Measurements from ENCODE around the gene PSMB2.

PSMB2 gene

GRCh38 chr1:35644204-35644603 is 2.9 kb upstream of the PSMB2 start:
- DNase-seq (ENCODE audit: low read depth in 1 of 2, low spot score in 1 of 2) = no peak

- DNase-seq (ENCODE audit: low read depth in 1 of 2, low spot score in 1 of 2) = no peak
Measured at GRCh38 chr1:35642471-35642955, 1.2 kb upstream of the PSMB2 start.

DNA sequence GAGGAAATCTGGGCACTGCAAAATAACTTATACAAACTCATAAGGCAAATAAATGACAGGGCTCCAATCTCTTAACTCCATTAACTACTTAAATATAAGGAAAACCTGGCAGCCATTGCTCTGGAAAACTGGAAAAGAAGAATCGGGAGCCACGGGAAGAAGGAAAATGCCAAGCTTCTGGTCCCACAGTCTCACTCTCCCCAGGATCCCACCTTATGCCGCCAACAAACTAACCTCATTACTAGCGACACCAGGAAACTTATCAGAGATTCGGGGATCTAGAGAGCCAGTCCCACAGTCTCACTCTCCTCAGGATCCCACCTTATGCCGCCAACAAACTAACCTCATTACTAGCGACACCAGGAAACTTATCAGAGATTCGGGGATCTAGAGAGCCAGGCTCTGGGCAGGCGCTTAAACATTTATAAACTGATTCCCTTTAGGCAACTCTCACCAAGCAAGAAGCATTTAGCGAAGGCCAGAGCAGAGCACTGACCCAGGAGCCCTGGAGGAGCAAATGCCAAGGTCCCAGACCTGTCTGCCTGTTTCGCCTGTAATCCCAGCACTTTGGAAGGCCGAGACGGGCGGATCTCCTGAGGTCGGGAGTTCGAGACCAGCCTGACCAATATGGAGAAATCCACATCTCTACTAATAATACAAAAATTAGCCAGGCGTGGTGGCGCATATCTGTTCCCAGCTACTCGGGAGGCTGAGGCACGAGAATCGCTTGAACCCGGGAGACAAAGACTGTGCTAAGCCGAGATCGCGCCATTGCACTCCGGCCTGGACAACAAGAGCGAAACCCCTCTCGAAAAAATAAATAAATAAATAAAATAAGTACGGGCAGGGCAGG is 720 bp downstream of the PSMB2 start:
- DNase-seq (ENCODE audit: low read depth in 1 of 2, low spot score in 1 of 2) = no peak

DNA sequence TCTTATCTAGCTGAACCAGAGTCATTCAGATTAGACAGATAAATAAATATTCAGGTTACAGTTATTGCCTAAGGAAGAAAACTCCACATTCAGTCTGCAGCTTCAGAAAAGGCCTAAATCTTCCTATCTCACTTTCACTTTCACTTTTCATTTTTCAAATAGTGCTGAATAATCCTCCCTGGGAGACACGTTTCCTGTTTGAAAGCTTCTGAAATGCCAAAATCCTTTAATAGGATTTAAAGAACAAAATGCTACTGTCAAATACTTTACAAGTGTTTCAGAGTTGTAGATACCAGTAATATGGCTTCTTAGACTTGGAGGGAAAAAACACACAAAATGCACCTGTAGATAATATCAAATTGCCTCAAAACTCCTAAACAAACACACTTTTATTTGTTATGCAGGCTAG is 3.9 kb downstream of the PSMB2 start:
- no peak for DNase-seq (ENCODE audit: low read depth in 1 of 2, low spot score in 1 of 2)

DNA sequence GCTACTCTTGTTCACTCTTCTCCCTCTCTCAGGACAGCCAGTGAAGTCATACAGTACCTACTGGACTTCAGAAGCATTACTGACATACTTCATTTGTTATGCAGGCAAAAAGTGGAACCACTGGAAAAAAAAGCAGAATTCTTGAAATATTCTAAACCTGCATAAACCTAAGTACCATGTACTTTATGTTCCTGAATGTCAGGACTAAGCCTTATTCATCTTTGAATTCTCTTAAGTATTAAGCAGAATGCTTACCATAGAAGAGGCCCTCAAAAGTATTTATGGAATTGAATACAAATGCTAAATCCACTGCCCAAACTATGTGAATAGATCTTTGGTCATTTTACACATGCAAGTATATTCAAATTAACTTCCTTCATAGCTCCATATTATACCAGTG is 7.8 kb downstream of the PSMB2 start:
- DNase-seq (ENCODE audit: low read depth in 1 of 2, low spot score in 1 of 2) = no peak

GRCh38 chr1:35631396-35631795 is 9.9 kb downstream of the PSMB2 start:
- no peak for DNase-seq (ENCODE audit: low read depth in 1 of 2, low spot score in 1 of 2)

DNA sequence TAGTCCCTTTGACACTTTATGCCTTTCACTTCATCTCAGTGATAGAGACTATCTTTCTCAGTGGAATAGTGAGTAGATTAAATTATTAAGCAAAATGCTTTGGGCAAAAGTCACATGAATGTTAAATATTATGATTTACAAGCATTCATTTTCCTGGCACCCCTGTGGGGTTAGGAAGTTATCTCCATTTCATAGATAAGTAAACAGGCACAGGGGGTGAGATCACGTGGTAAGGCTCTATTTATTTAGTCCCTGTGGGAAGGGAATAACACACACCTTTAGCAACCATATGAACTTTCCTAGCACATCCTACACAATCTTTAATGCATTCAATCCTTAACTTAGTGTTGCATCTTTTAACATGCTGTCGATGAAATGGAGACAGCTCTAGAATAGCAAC is 12.3 kb downstream of the PSMB2 start:
- DNase-seq (ENCODE audit: low read depth in 1 of 2, low spot score in 1 of 2) = no peak

DNA sequence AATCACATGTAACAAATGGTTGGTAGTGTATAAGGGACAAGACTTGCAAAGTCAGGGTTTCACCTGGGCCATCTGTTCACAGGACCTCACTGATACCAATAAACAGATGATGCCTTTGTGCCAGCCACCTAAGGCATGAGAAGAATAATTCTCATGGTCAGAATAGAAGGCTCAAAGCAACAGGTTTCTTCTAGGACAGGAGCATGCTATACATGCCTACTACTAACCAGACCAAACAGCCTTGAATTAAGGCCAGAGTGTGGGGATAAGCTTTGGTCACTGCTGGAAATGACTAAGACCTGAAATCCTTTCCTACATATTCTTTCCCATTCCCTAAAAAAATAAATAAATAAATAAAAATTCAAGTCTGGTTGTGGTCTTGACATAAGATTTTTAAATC is 17.5 kb downstream of the PSMB2 start:
- DNase-seq (ENCODE audit: low read depth in 1 of 2, low spot score in 1 of 2) = no peak

DNA sequence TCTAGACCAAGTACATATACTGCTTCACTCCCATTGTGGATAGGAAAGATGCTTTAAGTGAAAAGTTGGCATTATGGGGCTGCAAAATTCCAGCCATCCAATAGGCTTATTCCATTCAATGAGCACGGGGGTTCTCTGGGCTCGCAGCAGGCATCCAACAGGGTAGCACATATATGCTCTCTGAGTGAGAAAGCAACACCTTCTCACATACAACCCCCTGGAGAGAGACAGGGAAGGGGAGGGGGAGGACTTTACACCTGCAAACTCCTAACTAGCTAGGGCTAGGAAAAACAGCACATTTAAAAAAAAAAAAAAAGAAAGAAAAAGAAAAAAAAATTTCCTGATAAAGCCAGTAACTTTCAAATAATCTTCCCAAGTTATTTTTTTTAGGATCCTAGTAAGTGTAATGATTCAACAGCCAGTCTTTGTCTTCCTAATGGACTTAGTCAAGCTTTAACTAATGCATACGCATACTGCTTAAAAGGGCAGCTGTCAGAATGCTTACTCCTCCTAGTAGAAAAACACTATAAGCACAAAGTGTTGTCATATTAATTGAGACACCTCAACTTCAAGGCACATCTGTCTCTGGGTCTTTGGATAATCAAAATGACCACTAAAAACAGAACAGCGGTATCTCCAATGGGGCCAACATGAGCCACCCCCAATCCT is 18.7 kb downstream of the PSMB2 start:
- no peak for DNase-seq (ENCODE audit: low read depth in 1 of 2, low spot score in 1 of 2)

DNA sequence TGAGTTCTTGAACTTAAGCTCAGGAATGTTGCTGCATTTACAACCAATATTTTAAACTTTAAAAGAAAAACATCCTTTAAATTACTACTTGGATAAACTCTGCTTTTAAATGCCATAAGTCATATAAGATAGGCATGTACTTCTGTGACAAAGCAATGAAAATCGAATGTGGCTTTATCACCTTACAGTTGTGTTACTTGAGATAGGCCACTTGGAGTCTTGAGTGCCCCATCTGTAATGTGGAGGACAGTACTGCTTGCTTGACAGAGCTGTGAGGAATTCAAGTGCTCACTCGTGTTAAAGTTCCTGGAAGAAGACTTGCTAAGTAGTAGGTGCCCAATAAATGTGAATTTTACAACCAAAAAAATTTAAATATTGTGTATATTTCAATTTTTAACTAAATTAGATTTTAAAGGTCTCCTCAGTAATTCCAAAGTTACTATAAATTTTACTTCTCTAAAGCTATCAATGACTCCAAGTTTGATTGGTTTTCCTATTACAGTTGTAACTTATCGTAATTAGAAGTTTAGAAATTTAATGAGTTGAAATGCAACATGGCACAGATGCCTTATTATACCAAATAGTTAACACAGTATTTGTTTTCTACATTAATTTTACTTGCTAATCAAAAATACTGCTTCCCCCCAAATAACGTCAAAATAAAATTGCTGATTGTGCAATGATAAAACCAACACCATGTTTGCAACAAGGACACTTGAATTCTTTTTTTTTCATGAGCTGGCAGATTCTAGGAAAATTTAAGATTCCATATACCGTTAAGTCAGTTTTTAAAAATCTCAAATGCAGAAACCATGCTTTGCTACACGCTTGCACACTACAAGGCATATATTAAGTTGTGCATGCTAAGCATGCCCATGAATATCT is 21.8 kb downstream of the PSMB2 start:
- no peak for DNase-seq (ENCODE audit: low read depth in 1 of 2, low spot score in 1 of 2)

GRCh38 chr1:35615440-35615839 is 25.9 kb downstream of the PSMB2 start:
- DNase-seq (ENCODE audit: low read depth in 1 of 2, low spot score in 1 of 2) = no peak

DNA sequence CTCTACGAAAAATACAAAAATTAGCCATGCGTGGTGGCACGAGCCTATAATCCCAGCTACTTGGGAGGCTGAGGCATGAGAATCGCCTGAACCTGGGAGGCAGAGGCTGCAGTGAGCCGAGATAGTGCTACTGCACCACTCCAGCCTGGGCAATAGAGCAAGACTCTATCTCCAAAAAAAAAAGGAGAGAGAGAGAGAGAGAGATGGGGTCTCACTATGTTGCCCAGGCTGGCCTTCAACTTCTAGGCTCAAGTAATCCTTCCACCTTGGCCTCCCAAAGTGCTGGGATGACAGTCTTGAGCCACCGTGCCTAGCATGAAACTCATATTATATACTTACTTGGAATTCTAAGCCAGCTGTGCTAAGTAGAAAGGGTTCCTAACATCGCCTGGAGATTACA is 29.7 kb downstream of the PSMB2 start:
- no peak for DNase-seq (ENCODE audit: low read depth in 1 of 2, low spot score in 1 of 2)

DNA sequence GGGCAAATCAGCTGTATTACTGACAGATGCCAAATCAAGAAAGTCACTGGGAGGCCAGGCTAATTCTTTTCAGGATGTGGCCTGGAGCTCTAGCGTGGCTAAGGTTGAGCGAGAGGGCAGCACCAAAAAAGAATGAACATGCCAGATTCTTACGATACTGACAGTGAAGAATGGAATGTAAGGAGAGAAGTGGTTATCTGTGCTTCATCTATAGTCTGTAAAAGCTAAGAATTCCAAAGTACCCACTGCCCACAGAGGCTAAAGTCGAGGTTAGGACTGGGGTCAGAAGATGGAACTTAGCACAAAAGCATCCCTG is 35.5 kb downstream of the PSMB2 start:
- DNase-seq (ENCODE audit: low read depth in 1 of 2, low spot score in 1 of 2) = no peak

GRCh38 chr1:35605071-35605866 is 36.1 kb downstream of the PSMB2 start:
- DNase-seq (ENCODE audit: low read depth in 1 of 2, low spot score in 1 of 2) = no peak

GRCh38 chr1:35603941-35604340 is 37.4 kb downstream of the PSMB2 start:
- no peak for DNase-seq (ENCODE audit: low read depth in 1 of 2, low spot score in 1 of 2)

DNA sequence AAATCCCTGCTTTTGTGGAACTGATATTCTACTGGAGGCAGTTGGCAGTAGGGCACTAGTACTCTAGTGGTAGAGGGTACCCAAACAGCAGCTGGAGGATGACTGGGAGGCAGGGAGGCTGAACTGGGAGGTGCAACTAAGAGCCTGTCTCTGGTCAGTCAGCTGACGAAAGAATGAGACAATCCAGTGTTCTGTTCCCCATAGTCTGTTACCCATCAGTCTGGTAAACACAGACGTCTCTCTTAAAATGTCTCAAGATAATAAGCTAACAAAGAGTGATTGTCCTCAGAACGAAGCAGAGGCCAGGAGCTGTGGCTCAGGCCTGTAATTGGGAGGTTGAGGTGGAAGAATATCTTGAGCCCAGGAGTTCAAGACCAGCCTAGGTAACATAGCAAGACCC is 37.9 kb downstream of the PSMB2 start:
- no peak for DNase-seq (ENCODE audit: low read depth in 1 of 2, low spot score in 1 of 2)

GRCh38 chr1:35600593-35600992 is 40.7 kb downstream of the PSMB2 start:
- no peak for DNase-seq (ENCODE audit: low read depth in 1 of 2, low spot score in 1 of 2)

GRCh38 chr1:35599411-35599810 is 41.9 kb downstream of the PSMB2 start:
- no peak for DNase-seq (ENCODE audit: low read depth in 1 of 2, low spot score in 1 of 2)

DNA sequence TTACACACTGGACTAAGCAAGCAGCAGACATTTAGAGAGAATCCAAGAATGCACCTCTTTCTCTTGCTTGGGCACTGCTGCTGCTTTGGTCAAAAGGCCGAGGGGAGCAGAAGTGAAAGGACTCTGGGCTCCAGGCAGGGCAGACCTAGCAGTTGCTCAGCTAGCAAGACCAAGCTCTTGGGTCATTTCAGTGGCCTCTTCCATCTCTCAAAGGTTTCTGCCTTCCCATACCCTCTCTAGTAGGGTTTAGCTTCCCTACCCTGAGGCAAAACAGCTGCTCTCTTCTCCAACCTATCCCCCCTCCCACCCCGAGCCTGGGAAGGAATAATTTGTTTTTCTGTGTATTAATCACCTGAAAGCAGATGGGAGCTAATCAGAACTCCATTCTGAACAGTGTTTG is 42.4 kb downstream of the PSMB2 start:
- DNase-seq (ENCODE audit: low read depth in 1 of 2, low spot score in 1 of 2) = no peak

DNA sequence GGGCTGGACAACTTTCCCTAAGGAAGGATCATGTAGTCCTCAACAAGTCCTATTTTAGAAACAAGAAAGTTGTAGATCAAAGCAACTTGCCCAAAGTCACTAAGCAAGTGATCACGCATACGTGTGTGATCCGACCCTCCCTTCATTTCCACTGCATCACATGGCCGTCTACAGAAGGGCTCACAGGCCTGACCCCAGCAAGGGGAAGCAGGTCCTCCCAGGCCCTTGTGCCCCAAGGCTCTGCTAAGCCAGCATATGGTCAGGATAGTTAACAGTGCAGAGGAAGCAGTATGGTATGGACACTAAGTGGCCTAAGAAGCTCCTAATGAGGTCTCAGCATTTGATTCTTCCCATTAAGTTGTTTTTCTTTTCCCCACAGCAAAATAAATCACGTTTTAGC is 43.5 kb downstream of the PSMB2 start:
- DNase-seq (ENCODE audit: low read depth in 1 of 2, low spot score in 1 of 2) = no peak

- no peak for DNase-seq (ENCODE audit: low read depth in 1 of 2, low spot score in 1 of 2)
Measured at GRCh38 chr1:35595684-35596083, 45.6 kb downstream of the PSMB2 start.
